Retina (tissue), 1 donor: Measurements from ENCODE around the gene TTR.

ENCODE experiments used
- DNase-seq: peaks from one replicate; pipeline ENCODE4 v3.0.0-alpha.2; 2016

TTR gene

GRCh38 chr18:31591628-31592027 lies at the start of gene TTR:
TSS of gene TTR (plus strand) at chr18:31591877. CDS start at chr18:31591903, 26 bp downstream.
- no peak for DNase-seq

- DNase-seq, result no peak
These were observed 45.2 kb upstream of the TTR start for GRCh38 chr18:31546476-31546875.

- DNase-seq, result no peak
These were observed 42.8 kb upstream of the TTR start for GRCh38 chr18:31548853-31549252.

GRCh38 chr18:31549416-31549815 lies 42.3 kb upstream of the TTR start:
- no peak for DNase-seq

- DNase-seq, result no peak
These were observed 39.8 kb upstream of the TTR start for GRCh38 chr18:31551883-31552282.

GRCh38 chr18:31553800-31554199 lies 37.9 kb upstream of the TTR start:
- no peak for DNase-seq

- no peak for DNase-seq
These were observed 36.9 kb upstream of the TTR start for GRCh38 chr18:31554776-31555175.

GRCh38 chr18:31555971-31556747 lies 35.5 kb upstream of the TTR start:
- DNase-seq, result peak; percentile 71

GRCh38 chr18:31557446-31557845 lies 34.2 kb upstream of the TTR start:
- no peak for DNase-seq

- DNase-seq, result no peak
These were observed 33.1 kb upstream of the TTR start for GRCh38 chr18:31558567-31558966.

- no peak for DNase-seq
These were observed 29.0 kb upstream of the TTR start for GRCh38 chr18:31562726-31563125.

- no peak for DNase-seq
These were observed 27.9 kb upstream of the TTR start for GRCh38 chr18:31563778-31564177.

GRCh38 chr18:31565345-31565744 lies 26.3 kb upstream of the TTR start:
- no peak for DNase-seq

- no peak for DNase-seq
These were observed 25.7 kb upstream of the TTR start for GRCh38 chr18:31565782-31566512.

GRCh38 chr18:31566576-31567306 lies 24.9 kb upstream of the TTR start:
- no peak for DNase-seq

GRCh38 chr18:31572368-31572767 lies 19.3 kb upstream of the TTR start:
- no peak for DNase-seq

- DNase-seq, result no peak
These were observed 18.6 kb upstream of the TTR start for GRCh38 chr18:31573051-31573450.

- no peak for DNase-seq
These were observed 17.3 kb upstream of the TTR start for GRCh38 chr18:31574359-31574758.

- no peak for DNase-seq
These were observed 16.0 kb upstream of the TTR start for GRCh38 chr18:31575515-31576257.

- DNase-seq, result no peak
These were observed 15.0 kb upstream of the TTR start for GRCh38 chr18:31576670-31577069.

- DNase-seq, result no peak
These were observed 14.5 kb upstream of the TTR start for GRCh38 chr18:31577195-31577594.

- no peak for DNase-seq
These were observed 13.6 kb upstream of the TTR start for GRCh38 chr18:31578126-31578525.

GRCh38 chr18:31579375-31579774 lies 12.3 kb upstream of the TTR start:
- no peak for DNase-seq
